ENCODE data around the gene CDR2. TPM values are rescaled to one million over a fixed set of nuclear protein-coding genes. Genes with fewer than 3 reads are reported as not detected.

The CDR2 gene
- total RNA-seq, 1 donor from 2014 or later, result 18.9 TPM

DNA sequence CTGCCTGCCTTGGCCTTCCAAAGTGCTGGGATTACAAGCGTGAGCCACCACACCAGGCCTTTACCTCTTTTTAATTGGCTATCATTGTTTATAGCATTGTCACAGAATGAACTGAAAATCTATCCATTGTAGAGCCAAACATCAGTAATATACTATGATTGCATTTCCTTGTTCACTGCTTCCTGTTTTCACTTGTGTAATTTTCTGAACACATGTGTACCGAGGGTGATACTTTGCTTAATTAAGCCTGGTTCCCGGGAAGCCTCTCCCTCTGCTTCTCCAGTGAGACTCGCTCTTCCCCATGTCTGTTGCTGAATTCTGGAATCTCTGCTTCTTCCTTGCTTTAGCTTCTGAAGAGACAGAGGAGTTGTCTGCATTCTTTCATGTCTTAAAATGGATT, 44.1 kb downstream of the CDR2 start:
- Mint-ChIP-seq H3K27me3 (no peaks in the 10 kb centered on the region), H3K27ac (no peak overlapping the region), H3K4me3 (no peak overlapping the region), H3K4me1 (ENCODE audit: unreplicated experiment) (no peaks in the 10 kb centered on the region), H3K9me3 (no peaks in the 10 kb centered on the region), H3K36me3 (peaks cover 34% of the 10 kb centered on the region)
- no peak for DNase-seq (ENCODE audit: extremely low spot score, unreplicated experiment)
- TF ChIP-seq, protein P1, sequence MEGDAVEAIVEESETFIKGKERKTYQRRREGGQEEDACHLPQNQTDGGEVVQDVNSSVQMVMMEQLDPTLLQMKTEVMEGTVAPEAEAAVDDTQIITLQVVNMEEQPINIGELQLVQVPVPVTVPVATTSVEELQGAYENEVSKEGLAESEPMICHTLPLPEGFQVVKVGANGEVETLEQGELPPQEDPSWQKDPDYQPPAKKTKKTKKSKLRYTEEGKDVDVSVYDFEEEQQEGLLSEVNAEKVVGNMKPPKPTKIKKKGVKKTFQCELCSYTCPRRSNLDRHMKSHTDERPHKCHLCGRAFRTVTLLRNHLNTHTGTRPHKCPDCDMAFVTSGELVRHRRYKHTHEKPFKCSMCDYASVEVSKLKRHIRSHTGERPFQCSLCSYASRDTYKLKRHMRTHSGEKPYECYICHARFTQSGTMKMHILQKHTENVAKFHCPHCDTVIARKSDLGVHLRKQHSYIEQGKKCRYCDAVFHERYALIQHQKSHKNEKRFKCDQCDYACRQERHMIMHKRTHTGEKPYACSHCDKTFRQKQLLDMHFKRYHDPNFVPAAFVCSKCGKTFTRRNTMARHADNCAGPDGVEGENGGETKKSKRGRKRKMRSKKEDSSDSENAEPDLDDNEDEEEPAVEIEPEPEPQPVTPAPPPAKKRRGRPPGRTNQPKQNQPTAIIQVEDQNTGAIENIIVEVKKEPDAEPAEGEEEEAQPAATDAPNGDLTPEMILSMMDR (conservative IDR thresholded peaks at IDR 0.05), result no peak

DNA sequence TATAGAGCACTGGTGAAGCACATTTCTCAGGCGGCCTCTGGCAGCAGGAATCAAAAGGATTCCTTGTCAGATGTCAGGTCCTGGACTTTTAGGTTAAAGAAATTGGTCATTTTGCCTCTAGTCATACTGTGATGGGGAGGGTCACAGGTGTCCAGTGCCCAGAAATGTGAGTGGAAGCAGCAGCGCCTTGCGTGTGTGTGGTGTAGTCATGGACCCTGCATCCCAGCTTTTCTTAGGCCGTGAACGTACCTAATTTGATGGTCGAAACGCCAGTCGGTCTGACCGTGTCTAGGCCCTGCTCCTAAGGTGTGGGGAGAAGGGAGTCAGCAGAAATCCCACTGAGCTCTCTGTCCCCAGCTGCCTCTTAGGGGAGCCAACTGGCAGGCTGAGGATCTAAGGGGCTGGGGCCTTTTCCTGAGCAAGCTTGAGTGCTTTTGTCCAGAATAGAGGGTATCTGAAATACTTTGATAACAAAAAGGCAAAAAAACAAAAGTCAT, 45.2 kb downstream of the CDR2 start:
- H3K4me1 Mint-ChIP-seq (ENCODE audit: unreplicated experiment), result no peaks in the 10 kb centered on the region
- no peak overlapping the region for H3K27ac Mint-ChIP-seq
- no peak for DNase-seq (ENCODE audit: extremely low spot score, unreplicated experiment)
- peaks cover 24% of the 10 kb centered on the region for H3K36me3 Mint-ChIP-seq
- H3K27me3 Mint-ChIP-seq, result no peaks in the 10 kb centered on the region
- TF ChIP-seq, protein P1 (conservative IDR thresholded peaks at IDR 0.05), result no peak
- H3K4me3 Mint-ChIP-seq, result no peak overlapping the region
- H3K9me3 Mint-ChIP-seq, result no peaks in the 10 kb centered on the region

DNA sequence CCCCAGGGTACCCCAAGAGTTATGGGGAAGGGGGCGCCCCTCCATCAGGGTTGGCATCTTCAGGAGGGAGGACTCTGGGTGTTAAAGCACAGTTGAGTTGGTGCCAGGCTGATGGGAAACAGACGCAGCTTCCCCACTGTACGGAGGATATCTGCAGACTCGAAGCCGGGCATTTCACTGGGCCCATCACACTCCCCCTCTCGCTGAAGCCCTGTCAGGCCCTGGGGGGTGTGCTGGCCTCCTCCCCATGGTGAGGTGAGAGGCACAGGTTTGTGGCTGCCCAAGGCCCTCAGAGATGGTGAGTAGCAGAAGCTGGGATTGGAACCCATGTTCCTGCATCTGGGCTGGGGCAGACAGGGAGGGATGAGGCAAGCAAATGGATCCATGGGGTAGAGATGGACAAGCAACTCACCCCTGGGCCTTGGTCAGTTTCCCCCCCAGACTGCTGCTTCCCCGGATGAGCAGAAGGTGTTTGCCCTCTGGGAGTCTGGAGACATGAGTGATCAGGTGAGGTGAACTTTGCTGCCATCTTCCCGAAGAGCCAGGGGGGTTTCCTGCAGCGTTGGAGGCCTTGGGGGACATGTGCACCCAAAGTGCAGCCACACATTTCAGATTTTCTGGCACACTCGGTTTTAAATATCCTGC, 46.2 kb downstream of the CDR2 start:
- no peak for DNase-seq (ENCODE audit: extremely low spot score, unreplicated experiment)
- Mint-ChIP-seq H3K27me3 (no peaks in the 10 kb centered on the region), H3K9me3 (no peaks in the 10 kb centered on the region), H3K27ac (no peak overlapping the region), H3K36me3 (peaks cover 14% of the 10 kb centered on the region), H3K4me3 (no peak overlapping the region), H3K4me1 (ENCODE audit: unreplicated experiment) (no peaks in the 10 kb centered on the region)
- TF ChIP-seq, protein P1 (conservative IDR thresholded peaks at IDR 0.05), result no peak

DNA sequence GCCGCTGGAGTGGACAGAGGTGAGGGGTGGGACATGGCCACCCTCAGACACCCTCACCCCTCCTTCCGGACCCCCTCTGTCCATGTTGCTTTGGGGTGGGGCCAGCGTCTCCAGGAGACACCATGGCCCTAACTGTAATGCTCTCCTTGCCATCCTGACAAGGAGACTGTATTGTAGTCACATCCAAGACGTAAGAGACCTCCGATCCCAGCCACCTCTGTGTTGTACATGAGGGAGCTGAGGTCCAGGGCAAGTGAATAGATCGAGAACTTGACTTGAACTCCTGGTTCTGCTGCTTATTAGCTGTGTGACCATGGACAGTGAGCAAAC, 47.0 kb downstream of the CDR2 start:
- Mint-ChIP-seq H3K27me3 (no peaks in the 10 kb centered on the region), H3K4me3 (no peak overlapping the region), H3K27ac (no peak overlapping the region), H3K36me3 (peaks cover 11% of the 10 kb centered on the region), H3K9me3 (no peaks in the 10 kb centered on the region), H3K4me1 (ENCODE audit: unreplicated experiment) (no peaks in the 10 kb centered on the region)
- TF ChIP-seq, protein P1 (conservative IDR thresholded peaks at IDR 0.05), result no peak
- no peak for DNase-seq (ENCODE audit: extremely low spot score, unreplicated experiment)

DNA sequence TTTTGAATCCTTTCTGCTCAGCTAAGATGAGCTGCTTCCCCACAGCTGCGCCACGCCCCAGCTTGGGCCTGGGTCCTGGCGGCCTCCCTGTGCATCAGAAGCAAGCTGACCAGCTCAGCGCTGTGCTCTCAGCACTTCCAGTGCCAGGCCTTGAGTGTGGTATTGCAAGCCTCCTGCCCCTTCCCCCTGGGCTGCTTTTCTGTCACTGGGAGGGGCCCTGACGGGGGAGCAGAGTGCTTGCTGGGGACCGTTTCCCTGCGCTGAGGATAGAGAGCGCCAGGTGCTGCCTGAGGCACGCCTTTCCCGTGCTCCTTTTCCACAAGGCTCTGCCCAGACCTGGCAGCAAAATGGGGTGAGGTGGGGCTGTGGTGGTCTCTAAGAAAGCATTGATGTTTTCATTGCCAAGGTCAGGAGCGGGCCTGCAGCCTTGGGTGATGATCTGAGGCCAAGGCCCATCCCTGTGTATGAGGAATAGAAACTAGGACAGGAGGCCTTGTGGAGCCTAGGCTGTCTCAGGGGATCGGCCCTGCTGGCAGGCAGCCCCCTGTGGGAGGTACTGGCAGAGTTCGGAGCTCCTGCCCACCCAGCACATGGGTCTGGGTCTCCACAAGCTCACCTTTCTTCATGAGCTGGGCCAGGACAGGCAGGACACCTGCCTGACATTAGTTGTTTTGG, 47.5 kb downstream of the CDR2 start:
- Mint-ChIP-seq H3K27ac (no peak overlapping the region), H3K36me3 (peaks cover 8% of the 10 kb centered on the region), H3K9me3 (no peaks in the 10 kb centered on the region), H3K27me3 (no peaks in the 10 kb centered on the region), H3K4me1 (ENCODE audit: unreplicated experiment) (no peaks in the 10 kb centered on the region), H3K4me3 (no peak overlapping the region)
- no peak for DNase-seq (ENCODE audit: extremely low spot score, unreplicated experiment)
- TF ChIP-seq, protein P1 (conservative IDR thresholded peaks at IDR 0.05), result no peak
